Immature natural killer cell (primary cell): ENCODE results near the gene PLIN3. TPM values are rescaled to one million over a fixed set of nuclear protein-coding genes. Genes with fewer than 3 reads are reported as not detected.
A peak's percentile ranks its signal among the peaks of the same experiment; 100 is the strongest.
"Not testable (repeated sequence)": the region's sequence is repeated elsewhere in the genome, so short reads cannot be mapped to it uniquely, and the experiment has no call there.

Experiments used
- DNase-seq, 3 donors: peaks; one replicate each; pipeline ENCODE4 v3.0.0; 2022; ENCODE audit warnings: mixed read lengths in 1 of 3
- H3K27ac Mint-ChIP-seq, 6 donors: one replicate each; pipeline ENCODE4 v1.8.0; 2020; ENCODE audit warnings: mixed read lengths in 6 of 6, mild to moderate bottlenecking in 5 of 6, inconsistent platforms in 4 of 6, moderate library complexity in 3 of 6
- H3K27me3 Mint-ChIP-seq, 3 donors: one replicate each; pipeline ENCODE4 v1.8.0; 2020 to 2021; ENCODE audit warnings: low read depth in 3 of 3, mild to moderate bottlenecking in 3 of 3, mixed read lengths in 3 of 3, moderate library complexity in 3 of 3, inconsistent platforms in 1 of 3
- H3K36me3 Mint-ChIP-seq, 3 donors: one replicate each; pipeline ENCODE4 v1.8.0; 2020; ENCODE audit warnings: mixed read lengths in 3 of 3, inconsistent platforms in 2 of 3, mild to moderate bottlenecking in 2 of 3
- H3K4me1 Mint-ChIP-seq, 2 donors: one replicate each; pipeline ENCODE4 v1.8.0; 2020; ENCODE audit warnings: inconsistent platforms in 2 of 2, mild to moderate bottlenecking in 2 of 2, mixed read lengths in 2 of 2, moderate library complexity in 1 of 2
- H3K4me3 Mint-ChIP-seq, 5 donors: one replicate each; pipeline ENCODE4 v1.8.0; 2020; ENCODE audit warnings: mild to moderate bottlenecking in 5 of 5, mixed read lengths in 5 of 5, inconsistent platforms in 3 of 5, moderate library complexity in 3 of 5
- H3K9me3 Mint-ChIP-seq, 6 donors: one replicate each; pipeline ENCODE4 v1.8.0; 2020; ENCODE audit warnings: mild to moderate bottlenecking in 6 of 6, mixed read lengths in 6 of 6, inconsistent platforms in 4 of 6, moderate library complexity in 3 of 6
- polyA plus RNA-seq, 3 donors: library from polyadenylated mRNA; unstranded; fragments of 300-500 nt; fragmentation: Illumina TruSeq; gene quantifications; one replicate each; pipeline ENCODE4 v1.2.3, GENCODE V29; 2021

The PLIN3 gene
- polyA plus RNA-seq, 3 donors from 2014 or later, result 28.0 to 41.9 (median 32.2) TPM

- H3K36me3 Mint-ChIP-seq, H3K9me3 Mint-ChIP-seq, H3K27me3 Mint-ChIP-seq, H3K4me3 Mint-ChIP-seq, H3K4me1 Mint-ChIP-seq, H3K27ac Mint-ChIP-seq, DNase-seq: not testable (repeated sequence)
Observed at GRCh38 chr19:4822354-4822753, 45.1 kb downstream of the PLIN3 start.

- no peak for DNase-seq
- Mint-ChIP-seq H3K27ac (no peak overlapping the region), H3K27me3 (peaks cover 0 to 3% (median 0%) of the 10 kb centered on the region in 3 donors), H3K36me3 (peaks cover 0 to 3% (median 0%) of the 10 kb centered on the region in 3 donors), H3K9me3 (no peaks in the 10 kb centered on the region), H3K4me3 (no peak overlapping the region), H3K4me1 (peaks cover 0 to 2% of the 10 kb centered on the region in 2 donors)
Observed at GRCh38 chr19:4821265-4821664, 46.2 kb downstream of the PLIN3 start.

- peaks cover 0 to 3% (median 0%) of the 10 kb centered on the region in 3 donors for H3K36me3 Mint-ChIP-seq
- no peak overlapping the region for H3K4me3 Mint-ChIP-seq
Observed at GRCh38 chr19:4817467-4818277, 49.8 kb downstream of the PLIN3 start.

GRCh38 chr19:4816950-4817278 is 50.6 kb downstream of the PLIN3 start:
- H3K4me1 Mint-ChIP-seq, result peaks cover 14% of the 10 kb centered on the region in 2 donors
- no peak overlapping the region for H3K4me3 Mint-ChIP-seq
- H3K27ac Mint-ChIP-seq, result no peak overlapping the region
- DNase-seq, result no peak
- H3K9me3 Mint-ChIP-seq, result no peaks in the 10 kb centered on the region
- H3K27me3 Mint-ChIP-seq, result peaks cover 0 to 3% (median 0%) of the 10 kb centered on the region in 3 donors
- peaks cover 0 to 3% (median 0%) of the 10 kb centered on the region in 3 donors for H3K36me3 Mint-ChIP-seq

More at GRCh38 chr19:4817467-4818277, 49.8 kb downstream of the PLIN3 start:
- Mint-ChIP-seq H3K27ac (no peak overlapping the region), H3K4me1 (peaks cover 14% of the 10 kb centered on the region in 2 donors), H3K27me3 (peaks cover 0 to 3% (median 0%) of the 10 kb centered on the region in 3 donors), H3K9me3 (no peaks in the 10 kb centered on the region)
- no peak for DNase-seq

- no peak for DNase-seq
- Mint-ChIP-seq H3K27ac (no peak overlapping the region), H3K4me3 (no peak overlapping the region), H3K36me3 (peaks cover 0 to 2% (median 0%) of the 10 kb centered on the region in 3 donors), H3K4me1 (peaks cover 14 to 17% of the 10 kb centered on the region in 2 donors), H3K27me3 (peaks cover 0 to 5% (median 2%) of the 10 kb centered on the region in 3 donors), H3K9me3 (no peaks in the 10 kb centered on the region)
Observed at GRCh38 chr19:4816202-4816949, 51.1 kb downstream of the PLIN3 start.

GRCh38 chr19:4815426-4816201 is 51.9 kb downstream of the PLIN3 start:
- H3K36me3 Mint-ChIP-seq, result no peaks in the 10 kb centered on the region
- peaks cover 14 to 17% of the 10 kb centered on the region in 2 donors for H3K4me1 Mint-ChIP-seq
- H3K27me3 Mint-ChIP-seq, result peaks cover 0 to 5% (median 2%) of the 10 kb centered on the region in 3 donors
- peak; percentile 69 to 73 (median 71) for DNase-seq
- H3K27ac Mint-ChIP-seq, result peak overlapping the region; percentile 70 to 90 (median 82)
- no peaks in the 10 kb centered on the region for H3K9me3 Mint-ChIP-seq
- H3K4me3 Mint-ChIP-seq, result peak overlapping the region; percentile 75 to 91 (median 85)

GRCh38 chr19:4814625-4815425 is 52.6 kb downstream of the PLIN3 start:
- no peaks in the 10 kb centered on the region for H3K36me3 Mint-ChIP-seq
- peak overlapping the region in 3 of 6 donors; percentile 38 to 83 (median 58) for H3K27ac Mint-ChIP-seq
- H3K9me3 Mint-ChIP-seq, result no peaks in the 10 kb centered on the region
- peaks cover 14 to 17% of the 10 kb centered on the region in 2 donors for H3K4me1 Mint-ChIP-seq
- peaks cover 0 to 5% (median 2%) of the 10 kb centered on the region in 3 donors for H3K27me3 Mint-ChIP-seq
- no peak for DNase-seq
- H3K4me3 Mint-ChIP-seq, result peak overlapping the region in 2 of 5 donors; percentile 78 to 85

GRCh38 chr19:4811328-4812131 is 55.9 kb downstream of the PLIN3 start:
- Mint-ChIP-seq H3K36me3 (no peaks in the 10 kb centered on the region), H3K4me3 (no peak overlapping the region), H3K9me3 (no peaks in the 10 kb centered on the region), H3K27me3 (peaks cover 0 to 6% (median 2%) of the 10 kb centered on the region in 3 donors), H3K27ac (peak overlapping the region in 2 of 6 donors; percentile 21 to 25), H3K4me1 (peaks cover 14 to 15% of the 10 kb centered on the region in 2 donors)
- peak; percentile 77 to 82 (median 78) for DNase-seq

- no peaks in the 10 kb centered on the region for H3K36me3 Mint-ChIP-seq
- H3K27ac Mint-ChIP-seq, result no peak overlapping the region
- H3K4me3 Mint-ChIP-seq, result no peak overlapping the region
- no peaks in the 10 kb centered on the region for H3K9me3 Mint-ChIP-seq
- DNase-seq, result no peak
- H3K4me1 Mint-ChIP-seq, result peaks cover 0 to 5% of the 10 kb centered on the region in 2 donors
- peaks cover 0 to 6% (median 2%) of the 10 kb centered on the region in 3 donors for H3K27me3 Mint-ChIP-seq
Observed at GRCh38 chr19:4807188-4807587, 60.3 kb downstream of the PLIN3 start.

GRCh38 chr19:4806384-4806783 is 61.1 kb downstream of the PLIN3 start:
- Mint-ChIP-seq H3K36me3 (no peaks in the 10 kb centered on the region), H3K9me3 (no peaks in the 10 kb centered on the region), H3K4me1 (peaks cover 0 to 1% of the 10 kb centered on the region in 2 donors), H3K27ac (no peak overlapping the region), H3K4me3 (no peak overlapping the region), H3K27me3 (peaks cover 0 to 4% (median 0%) of the 10 kb centered on the region in 3 donors)
- no peak for DNase-seq

GRCh38 chr19:4805140-4805539 is 62.3 kb downstream of the PLIN3 start:
- not testable (repeated sequence) for H3K36me3 Mint-ChIP-seq, H3K27me3 Mint-ChIP-seq, H3K4me3 Mint-ChIP-seq, H3K4me1 Mint-ChIP-seq, H3K27ac Mint-ChIP-seq, H3K9me3 Mint-ChIP-seq, DNase-seq
